ENCODE measurements around the gene NEK5.
"Not testable (repeated sequence)": the region's sequence is repeated elsewhere in the genome, so short reads cannot be mapped to it uniquely, and the experiment has no call there.

GRCh38 chr13:52030401-52030800 is 98.5 kb downstream of the NEK5 start:
- not testable (repeated sequence) for TF ChIP-seq CTCF (conservative IDR thresholded peaks at IDR 0.05; ENCODE audit: low read depth in 2 of 2); POLR2AphosphoS5 (IDR thresholded peaks at IDR 0.05; ENCODE audit: low read depth); ETS1 (IDR thresholded peaks at IDR 0.05); EZH2 (IDR thresholded peaks at IDR 0.05; ENCODE audit: low read depth, unreplicated experiment); NANOG (IDR thresholded peaks at IDR 0.05; ENCODE audit: borderline replicate concordance); EZH2phosphoT487 (IDR thresholded peaks at IDR 0.05; ENCODE audit: unreplicated experiment); STAT1 (IDR thresholded peaks at IDR 0.05; ENCODE audit: unreplicated experiment)
- TF ChIP-seq, protein P1, sequence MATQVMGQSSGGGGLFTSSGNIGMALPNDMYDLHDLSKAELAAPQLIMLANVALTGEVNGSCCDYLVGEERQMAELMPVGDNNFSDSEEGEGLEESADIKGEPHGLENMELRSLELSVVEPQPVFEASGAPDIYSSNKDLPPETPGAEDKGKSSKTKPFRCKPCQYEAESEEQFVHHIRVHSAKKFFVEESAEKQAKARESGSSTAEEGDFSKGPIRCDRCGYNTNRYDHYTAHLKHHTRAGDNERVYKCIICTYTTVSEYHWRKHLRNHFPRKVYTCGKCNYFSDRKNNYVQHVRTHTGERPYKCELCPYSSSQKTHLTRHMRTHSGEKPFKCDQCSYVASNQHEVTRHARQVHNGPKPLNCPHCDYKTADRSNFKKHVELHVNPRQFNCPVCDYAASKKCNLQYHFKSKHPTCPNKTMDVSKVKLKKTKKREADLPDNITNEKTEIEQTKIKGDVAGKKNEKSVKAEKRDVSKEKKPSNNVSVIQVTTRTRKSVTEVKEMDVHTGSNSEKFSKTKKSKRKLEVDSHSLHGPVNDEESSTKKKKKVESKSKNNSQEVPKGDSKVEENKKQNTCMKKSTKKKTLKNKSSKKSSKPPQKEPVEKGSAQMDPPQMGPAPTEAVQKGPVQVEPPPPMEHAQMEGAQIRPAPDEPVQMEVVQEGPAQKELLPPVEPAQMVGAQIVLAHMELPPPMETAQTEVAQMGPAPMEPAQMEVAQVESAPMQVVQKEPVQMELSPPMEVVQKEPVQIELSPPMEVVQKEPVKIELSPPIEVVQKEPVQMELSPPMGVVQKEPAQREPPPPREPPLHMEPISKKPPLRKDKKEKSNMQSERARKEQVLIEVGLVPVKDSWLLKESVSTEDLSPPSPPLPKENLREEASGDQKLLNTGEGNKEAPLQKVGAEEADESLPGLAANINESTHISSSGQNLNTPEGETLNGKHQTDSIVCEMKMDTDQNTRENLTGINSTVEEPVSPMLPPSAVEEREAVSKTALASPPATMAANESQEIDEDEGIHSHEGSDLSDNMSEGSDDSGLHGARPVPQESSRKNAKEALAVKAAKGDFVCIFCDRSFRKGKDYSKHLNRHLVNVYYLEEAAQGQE (IDR thresholded peaks at IDR 0.05; ENCODE audit: unreplicated experiment): not testable (repeated sequence)

Measured in GM23338 (cell line).